NCI-H1105 (cell line): ENCODE data around the gene HMGCS1.
"Not testable (repeated sequence)": the region's sequence is repeated elsewhere in the genome, so short reads cannot be mapped to it uniquely, and the experiment has no call there.

Experiments used
- DNase-seq: peaks from one replicate; lab custom pipeline; 2025; lab: John Stamatoyannopoulos, UW

HMGCS1 gene

DNA sequence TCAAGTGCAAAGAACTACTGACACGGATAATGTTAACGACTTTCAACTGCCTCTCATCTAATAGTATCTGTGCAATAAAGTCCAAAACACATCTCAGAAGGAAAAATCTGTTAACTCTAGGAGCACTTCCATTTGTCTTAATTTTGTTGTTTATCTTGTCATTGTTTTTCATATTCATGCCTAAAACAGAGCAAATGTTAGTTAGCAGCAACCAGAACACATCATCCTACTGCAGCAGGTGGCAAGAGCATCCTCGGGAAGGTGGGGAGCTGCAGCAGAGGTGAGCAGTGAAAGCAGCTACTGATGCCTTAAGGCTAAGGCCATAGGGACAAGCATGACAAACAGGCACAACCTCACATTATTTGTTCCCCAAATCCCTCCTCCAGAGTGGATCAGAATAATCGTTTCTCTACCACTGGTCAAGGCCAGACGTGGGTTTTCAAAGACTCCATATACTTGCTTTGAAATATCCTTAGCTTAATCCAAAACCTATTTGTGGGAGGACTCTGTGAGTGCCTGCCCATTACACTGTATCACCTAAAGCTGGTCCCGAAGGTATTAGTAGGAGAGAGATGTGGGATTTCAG, 1.0 kb downstream of the HMGCS1 start:
- DNase-seq: peak; percentile 5

DNA sequence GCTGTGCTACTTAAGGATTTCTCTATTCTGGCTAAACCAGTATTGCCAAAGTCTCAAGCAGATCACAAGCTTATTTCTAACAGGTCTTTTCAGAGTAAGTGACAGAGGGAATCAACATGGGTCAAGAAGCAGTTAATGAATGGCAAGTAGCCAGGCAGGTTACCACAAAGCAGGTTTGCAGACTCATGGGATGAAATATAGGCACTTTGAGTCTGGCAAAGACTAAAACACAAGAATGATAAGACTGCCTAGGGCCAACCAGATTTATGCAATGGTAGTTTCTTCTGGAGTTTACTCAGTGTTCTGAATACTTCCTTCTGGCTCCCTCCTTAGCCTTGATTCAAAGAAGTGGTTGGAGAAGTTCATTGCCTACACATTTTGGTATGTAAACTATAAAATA, 3.6 kb downstream of the HMGCS1 start:
- no peak for DNase-seq

DNA sequence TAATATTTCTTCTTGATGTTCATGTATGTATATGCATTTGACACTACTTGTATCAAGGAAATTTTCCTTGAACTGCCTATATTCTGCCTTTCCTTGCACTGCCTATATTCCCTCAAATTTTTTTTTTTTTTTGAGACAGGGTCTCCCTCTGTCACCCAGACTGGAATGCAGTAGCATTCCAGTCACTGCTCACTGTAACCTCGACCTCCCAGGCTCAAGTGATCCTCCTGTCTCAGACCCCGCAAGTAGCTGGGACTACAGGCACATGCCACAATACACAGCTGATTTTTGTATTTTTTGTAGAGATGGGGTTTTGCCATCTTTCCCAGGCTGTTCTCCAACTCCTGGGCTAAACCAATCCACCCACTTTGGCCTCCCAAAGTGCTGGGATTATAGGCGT, 4.1 kb downstream of the HMGCS1 start:
- DNase-seq: no peak

DNA sequence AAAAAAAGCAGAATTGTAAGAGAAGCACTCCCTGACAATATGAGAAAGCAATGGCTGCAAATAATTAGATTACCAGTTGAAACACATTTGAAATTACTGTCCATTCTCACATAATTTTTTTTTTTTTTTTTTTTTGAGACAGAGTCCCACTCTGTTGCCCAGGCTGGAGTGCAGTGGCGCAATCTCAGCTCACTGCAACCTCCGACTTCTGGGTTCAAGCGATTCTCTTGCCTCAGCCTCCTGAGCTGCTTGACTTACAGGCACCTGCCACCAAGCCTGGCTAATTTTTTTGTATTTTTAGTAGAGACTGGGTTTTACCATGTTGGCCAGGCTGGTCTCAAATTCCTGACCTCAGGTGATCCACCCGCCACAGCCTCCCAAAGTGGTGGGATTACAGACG, 6.3 kb downstream of the HMGCS1 start:
- DNase-seq: not testable (repeated sequence)

DNA sequence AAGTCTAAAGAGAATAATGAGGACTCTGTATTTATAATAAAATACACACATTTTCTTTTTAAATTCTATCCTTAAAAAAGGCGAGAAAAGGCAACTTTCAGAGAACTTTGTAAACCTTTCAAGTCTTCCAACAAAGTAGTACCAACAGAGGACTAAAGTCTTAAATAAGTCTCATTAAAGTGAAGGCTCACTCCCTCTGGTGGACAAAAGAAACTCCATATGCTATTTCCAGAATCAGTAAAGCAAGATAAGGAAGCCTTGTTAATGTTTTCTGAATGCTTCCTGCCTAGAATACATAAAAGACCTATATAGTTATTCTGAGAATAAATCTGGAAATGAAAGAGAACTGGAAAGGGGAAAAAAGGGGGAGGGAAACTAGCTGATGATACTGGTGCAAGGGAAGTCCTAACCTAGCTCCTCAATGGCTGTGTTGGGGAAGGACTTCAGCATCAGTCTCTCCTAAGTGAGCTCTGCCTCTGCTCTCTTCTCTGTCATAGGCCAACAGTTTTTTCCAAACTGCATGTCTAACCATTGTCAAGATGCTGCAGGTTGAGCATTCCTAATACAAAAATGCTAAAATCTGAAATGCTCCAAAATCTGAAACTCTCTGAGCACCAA, 7.2 kb downstream of the HMGCS1 start:
- peak; percentile 38 for DNase-seq

DNA sequence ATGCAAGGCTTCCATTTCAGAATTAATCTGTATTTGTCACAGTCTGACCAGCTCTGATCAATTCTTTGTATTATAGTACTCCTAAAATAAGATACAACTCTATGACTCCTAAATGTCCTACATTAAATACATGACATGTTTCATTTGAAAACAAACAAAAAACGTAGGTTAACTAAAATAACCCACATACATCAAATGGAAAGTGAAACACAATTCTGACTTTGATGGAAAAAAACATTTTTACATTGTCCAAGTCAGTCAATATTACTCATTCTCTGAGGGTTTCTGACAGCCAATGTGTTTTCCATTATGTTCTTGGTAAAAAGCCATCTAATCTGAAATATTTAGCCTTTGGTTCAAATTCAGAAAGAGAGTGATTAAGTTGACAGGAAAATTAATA, 8.7 kb downstream of the HMGCS1 start:
- no peak for DNase-seq

DNA sequence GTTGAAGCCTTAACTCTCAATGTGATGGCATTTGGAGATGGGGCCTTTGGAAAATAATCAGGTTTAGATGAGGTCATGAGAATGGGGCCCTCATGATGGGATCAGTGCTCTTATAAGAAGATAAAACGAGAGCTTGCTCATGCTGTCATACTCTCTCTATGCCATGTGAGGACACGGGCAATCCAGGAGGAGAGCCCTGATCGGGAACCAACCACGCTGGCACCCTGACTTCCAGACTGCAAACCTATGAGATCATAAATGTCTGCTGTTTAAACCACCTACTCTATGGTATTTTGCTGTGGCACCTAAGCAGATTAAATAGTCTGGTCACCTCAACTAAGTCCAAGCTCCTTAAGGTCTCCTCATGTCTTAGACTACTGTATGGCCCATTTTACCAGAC, 10.0 kb downstream of the HMGCS1 start:
- DNase-seq: no peak

DNA sequence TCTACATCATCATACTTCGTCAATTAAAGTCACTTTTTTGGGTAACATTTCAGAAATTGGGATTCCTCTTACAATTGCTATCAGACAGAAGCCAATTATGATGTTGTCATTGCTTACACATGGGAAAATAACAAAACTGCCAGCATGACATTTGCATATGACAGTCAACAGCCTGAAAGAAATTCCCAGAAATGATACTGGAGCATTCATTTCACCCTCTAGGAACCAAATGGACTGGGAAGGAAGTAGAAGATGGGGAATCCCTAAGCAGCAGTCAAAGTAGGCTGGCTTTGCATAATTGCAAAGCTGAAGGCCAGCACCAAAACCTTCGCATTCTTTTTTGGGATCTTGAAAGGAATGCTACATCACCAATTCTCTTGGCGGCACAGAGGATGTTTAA, 10.7 kb downstream of the HMGCS1 start:
- no peak for DNase-seq

DNA sequence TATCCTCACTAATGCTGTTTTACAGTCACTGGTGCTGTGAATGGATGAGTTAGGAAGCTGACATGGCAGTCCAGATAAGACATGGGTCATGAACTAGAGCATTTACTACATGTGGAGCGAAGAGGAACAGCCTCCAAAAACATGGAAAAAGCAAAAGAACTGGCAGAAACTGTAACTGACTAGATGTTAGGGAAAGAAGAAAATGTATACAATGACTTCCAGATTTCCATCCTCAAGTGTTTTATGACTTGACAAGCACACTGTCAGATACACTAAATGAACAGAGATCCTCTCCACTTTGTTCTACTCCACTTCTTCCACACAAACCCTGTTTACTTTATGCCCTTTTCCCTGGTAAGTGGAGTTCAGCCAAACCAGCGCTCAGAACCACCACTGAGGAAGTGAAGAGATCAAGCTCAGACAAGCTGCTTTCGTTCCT, 11.5 kb downstream of the HMGCS1 start:
- no peak for DNase-seq

DNA sequence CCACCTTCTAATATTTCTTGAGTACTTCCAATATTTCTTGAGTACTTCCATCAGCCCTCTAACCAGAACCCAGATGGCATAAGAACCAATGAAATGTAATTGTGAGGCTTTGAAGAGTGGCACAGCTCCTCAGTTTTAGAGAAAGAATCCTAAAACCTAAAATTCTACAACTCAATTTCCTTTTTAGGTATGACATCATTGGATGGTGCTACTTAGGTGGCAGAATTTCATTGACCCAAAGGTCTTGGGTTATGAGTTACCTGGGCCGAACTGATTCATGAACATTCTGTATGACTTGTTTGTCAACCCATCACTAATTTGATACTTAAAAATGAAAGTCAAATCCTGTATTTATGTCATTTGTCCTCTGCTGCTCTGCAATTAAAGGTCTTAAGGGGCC, 13.1 kb downstream of the HMGCS1 start:
- DNase-seq: no peak

DNA sequence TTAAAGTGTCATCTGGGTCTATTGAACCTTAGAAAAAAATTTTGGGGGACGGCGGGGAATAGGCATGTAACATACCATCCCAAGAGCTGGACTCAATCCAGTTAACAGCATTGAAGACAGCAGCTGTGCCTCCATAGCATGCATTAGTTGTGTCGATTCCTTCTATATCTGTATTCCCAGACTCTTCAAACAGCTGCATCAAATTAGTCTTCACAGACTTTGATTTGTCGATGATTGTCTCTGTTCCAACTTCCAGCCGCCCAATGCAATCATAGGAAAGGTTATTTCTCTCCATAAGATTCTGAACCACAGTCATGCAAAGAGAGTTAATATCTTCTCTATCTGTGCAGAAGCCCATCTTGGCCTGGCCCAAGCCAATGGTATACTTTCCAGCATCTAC, 14.8 kb downstream of the HMGCS1 start:
- no peak for DNase-seq

DNA sequence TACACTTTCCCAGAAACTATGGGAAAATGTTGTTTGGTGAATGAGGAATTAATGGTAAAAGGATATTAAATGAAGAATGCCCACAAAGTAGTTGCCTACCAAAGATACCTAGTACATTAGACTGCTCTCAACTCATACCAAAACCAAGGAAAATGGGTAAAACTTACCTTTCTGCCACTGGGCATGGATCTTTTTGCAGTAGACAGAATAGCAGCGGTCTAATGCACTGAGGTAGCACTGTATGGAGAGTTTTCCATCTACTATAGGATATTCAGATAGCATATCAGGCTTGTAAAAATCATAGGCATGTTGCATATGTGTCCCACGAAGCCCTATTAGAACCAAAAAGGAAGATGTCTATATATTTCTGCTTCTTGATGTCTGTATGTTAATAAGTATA, 16.4 kb downstream of the HMGCS1 start:
- no peak for DNase-seq

DNA sequence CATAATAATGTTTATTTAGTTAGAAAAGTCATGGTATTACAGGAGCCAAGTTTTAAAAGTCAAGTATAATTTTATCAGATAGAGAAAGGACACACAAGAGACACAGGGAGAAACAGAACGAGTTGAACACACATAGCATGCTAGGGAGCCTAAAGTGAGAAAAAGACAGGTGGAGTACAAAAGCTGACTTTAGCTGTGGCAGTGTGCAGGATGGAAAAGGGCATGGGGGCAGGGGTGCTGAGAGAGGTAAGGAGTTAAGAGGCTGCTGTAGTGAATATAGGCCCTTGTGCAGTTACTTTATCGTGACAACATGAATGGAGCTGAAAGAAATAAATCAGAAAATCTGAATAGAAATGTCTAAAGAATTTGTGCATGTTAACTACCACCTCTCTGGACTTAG, 18.0 kb downstream of the HMGCS1 start:
- no peak for DNase-seq

DNA sequence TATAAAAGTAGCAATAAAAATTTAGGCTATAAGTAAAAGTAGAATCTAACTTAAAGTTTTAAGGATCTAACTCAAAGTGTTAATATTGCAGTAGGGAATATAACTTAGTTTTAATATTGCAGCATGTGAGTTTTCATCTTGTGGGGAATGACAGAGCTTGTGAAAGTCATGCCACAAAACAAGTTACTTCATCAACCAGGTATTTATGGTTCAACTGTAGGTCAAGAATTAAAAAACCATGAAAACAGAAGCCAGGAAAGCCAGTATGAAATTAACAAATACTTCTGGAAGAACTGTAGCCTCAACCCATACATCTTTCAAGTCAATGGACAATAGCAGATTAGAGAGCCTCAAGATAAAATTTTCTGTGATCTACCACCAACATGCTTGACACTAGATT, 19.0 kb downstream of the HMGCS1 start:
- DNase-seq: no peak

DNA sequence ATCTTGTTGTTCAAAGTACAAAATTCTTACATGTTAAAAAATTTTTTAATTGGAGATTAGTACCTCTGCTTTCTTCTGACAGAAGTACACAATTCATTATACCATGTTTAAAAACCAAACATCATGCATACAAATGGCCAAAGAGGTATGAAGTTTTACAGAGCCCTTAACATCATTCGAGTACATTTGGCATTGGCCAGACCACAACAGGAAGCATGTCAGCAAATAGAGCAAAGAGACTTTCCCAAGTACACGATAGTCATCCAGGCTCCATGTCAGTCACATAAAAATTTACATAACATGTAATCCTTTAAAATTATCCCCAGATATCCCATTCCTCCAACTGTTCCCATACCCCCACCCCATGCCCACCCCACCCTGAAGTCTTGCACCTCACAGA, 22.5 kb downstream of the HMGCS1 start:
- DNase-seq: no peak

DNA sequence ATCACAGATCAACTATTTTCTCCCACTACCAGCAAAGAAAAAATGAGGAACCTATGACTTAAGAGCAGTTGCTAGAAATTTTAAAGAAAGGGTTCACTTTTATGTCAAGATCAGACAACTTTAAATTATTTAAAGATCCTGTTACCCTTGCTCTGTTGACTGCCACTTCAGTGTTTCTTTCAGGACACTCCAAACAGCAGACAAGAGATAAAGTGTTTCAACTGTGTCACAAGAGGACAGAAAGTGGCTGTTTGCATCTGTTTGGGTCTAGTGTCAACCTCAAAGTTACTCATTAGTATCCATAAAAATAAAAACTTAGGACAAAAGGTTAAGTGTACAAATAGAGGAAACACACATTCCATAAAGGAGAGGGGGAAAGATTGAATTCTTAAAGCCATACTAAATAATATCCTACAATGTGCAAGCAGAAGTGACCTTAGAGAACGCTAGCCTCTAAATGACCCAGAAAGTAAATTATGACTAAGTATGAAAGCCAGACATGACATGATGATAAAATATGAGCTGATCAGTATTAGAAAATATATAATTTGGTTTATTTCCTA, 24.9 kb downstream of the HMGCS1 start:
- DNase-seq: no peak

DNA sequence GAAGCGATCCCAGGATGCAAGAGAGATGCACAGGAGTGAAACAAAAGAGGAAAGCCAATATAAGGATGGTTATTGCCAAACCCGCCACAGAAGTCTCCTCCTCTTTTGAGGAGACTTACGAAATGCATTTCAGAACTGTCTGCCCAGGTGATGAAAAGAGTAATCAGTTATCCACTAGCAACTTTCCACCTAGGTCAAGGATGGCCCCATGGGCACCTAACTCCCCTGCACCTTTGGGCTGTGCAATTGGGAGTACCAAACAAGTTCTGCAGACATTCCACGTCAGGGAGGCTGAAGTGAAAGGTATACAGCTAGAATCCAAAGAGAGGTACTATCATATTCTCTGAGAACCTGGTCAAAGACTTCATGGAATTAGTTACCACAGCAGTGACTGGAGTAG, 25.7 kb downstream of the HMGCS1 start:
- DNase-seq: no peak

DNA sequence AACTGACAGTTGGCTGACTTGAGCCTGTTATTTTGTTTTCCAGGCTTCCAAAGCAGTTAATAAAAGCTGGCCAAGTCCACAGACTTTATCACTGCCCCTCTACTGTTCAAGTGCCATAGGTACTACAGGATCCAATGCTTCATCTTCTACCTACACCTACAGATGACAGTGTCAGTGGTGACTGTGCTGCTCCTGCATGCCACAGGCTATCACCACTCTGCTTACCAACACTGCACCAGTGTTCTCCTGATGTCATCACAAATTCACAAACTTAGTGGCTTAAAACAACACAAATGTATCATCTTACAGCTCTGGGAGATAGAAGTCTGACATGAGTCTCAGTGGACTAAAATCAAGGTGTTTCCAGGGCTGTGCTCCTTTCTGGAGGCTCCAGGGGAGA, 26.6 kb downstream of the HMGCS1 start:
- no peak for DNase-seq

DNA sequence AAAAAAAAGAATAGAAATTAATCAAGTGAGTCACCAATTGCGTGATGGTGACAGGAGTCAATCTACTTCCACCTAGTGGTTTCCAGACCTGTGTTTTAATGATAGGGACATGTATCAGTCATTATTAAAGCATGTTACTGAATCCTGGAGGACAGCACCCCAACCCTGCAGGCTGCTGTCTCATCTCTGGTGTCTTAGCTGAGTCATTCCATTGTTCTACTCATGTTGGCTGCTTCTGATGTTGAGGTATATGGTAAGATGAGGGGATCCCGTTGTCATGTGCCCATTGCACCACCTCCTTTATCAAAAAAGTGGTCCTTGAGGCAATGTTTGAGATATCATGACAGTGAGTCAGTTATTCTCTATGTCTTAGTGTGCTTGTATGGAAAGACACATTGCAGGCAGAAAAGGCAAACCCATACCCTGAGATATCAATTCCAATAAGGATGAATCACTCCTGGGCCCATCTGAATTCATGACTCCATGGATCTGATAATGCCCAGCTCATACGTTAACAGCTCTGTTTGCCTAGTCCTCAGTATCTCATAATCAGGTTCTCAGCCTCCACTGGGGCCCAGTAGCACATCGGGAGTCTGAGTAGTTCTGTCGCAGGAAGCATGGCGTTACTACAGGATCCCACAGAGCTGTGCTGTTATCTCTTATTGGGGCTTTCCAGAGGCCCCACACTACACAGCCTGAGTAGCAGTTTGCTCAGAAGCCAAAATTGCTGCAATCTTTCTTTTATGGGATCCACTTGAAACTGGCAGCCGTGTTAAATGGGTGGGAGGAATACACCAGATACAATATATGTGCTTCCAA, 31.2 kb downstream of the HMGCS1 start:
- no peak for DNase-seq

DNA sequence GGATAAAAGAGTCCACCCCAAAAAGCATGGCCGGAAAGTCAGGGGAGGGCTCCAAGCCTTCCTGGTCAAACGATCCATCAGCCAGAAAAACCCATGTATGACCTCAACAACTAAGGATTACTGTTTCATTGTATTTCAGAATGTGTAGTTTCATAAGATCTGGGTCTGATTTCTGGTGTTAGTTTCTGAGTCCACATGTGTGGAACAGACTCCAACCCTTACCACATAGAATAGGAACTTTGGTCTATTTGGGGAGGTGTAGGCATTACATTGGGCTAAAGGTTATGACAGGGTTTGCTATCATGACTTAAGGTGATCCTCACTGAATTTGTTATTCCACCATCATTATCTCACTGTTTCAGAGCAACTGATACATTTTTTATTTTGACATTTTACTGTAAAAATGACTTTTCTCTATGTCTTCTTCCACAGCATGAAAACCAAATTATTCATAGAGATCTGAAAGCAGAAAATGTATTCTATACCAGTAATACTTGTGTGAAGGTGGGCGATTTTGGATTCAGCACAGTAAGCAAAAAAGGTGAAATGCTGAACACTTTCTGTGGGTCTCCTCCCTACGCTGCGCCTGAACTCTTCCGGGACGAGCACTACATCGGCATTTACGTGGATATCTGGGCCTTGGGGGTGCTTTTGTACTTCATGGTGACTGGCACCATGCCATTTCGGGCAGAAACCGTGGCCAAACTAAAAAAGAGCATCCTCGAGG, 33.5 kb downstream of the HMGCS1 start:
- no peak for DNase-seq

DNA sequence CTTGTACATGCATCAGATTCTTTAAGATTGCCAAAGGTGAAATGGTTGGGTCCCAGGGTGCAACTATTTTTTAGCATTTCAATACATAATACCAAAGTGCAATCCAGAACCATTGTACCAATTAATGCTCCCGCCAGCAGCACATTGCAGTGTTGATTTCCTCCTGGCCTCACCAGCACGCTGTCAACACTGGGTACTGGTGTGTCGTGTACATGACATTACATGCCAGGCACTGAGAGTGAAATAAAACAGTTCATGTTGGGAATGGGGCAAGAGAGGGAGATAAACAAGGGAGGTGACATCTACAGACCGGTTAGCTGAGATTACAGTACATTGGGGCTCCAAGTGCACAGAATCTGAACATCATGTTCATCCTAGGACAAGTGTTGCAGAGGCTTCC, 37.8 kb downstream of the HMGCS1 start:
- DNase-seq: no peak

DNA sequence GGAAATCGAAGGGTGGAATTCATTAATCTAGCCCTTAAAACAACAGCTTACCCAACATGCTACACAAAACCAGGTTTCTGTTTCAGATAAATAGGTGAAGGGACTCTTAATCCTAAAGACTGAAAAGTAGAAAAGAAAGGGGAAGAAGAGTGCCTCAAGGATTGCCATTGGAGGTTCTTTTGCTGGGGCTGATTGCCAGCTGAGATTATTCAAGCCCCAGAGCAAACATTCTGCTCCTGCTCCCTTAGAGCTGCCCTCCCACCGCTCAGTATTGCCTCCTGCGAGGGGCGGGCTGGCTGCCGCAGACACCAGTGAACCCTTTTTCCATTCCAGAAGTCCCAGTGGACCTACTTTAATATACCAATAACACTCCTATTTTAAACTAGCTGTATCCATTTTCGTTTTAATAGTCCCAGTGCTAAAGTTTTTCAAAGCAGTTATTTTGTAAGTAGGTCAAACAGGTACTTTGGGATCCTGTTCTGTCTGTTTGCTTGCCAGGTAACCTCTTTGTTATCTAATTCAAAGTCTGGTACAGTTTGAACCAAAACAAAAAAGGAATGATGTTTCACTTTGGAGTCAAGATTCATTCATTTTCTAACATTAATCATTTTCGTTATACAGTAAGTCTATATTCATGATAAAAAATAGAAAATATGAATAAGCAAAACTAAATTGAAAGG, 38.6 kb downstream of the HMGCS1 start:
- DNase-seq: no peak
